HCT116 (cell line): ENCODE data around the gene LRBA. TPM values are rescaled to one million over a fixed set of nuclear protein-coding genes. Genes with fewer than 3 reads are reported as not detected.

Source experiments
- ATAC-seq: fragments of 200-7000 bp; cut with Tn5 transposase; 2 replicates; pipeline ENCODE4 v1.9.1; 2020; ENCODE audit warnings: mild to moderate bottlenecking, moderate library complexity
- BruUV-seq: library from RNA; stranded (reverse); fragments of 400-500 nt; replicated peaks from 2 replicates; lab custom pipeline; 2021; lab: Mats Ljungman, UMichigan
- CTCF ChIA-PET: fragments of 300-600 bp; sonication (Branson Sonifier 250); formaldehyde crosslinking; loops from one replicate; lab custom pipeline; 2021; ENCODE audit warnings: antibody characterized with exemption; lab: Charles Lee
- POLR2A ChIA-PET: fragments of 300-600, 350-600 bp; sonication (Branson Sonifier 250); formaldehyde crosslinking; loops from one replicate; lab custom pipeline; 2021; ENCODE audit warnings: antibody characterized with exemption; lab: Charles Lee
- RAD21 ChIA-PET, 2 experiments: fragments of 300-600 bp; sonication (Branson Sonifier 250); formaldehyde crosslinking; loops; one replicate each; lab custom pipeline; 2023; ENCODE audit warnings: low total read pairs in 2 of 2; ENCODE audit not compliant: uncharacterized antibody in 2 of 2, unreplicated experiment in 2 of 2, low non-redundant PET in 1 of 2; lab: Charles Lee
- DNase-seq: peaks from one replicate; pipeline ENCODE4 v3.0.0-alpha.2; 2010; ENCODE audit warnings: low read depth, low spot score
- H2AFZ ChIP-seq: fragments of 200-600 bp; shearing (Covaris generic), sonication (generic); 2 replicates; pipeline ENCODE4 v1.6.1; 2017; ENCODE audit warnings: low read depth, mixed run types, mixed read lengths, antibody characterized with exemption, low read length; ENCODE audit not compliant: poor library complexity, severe bottlenecking
- H3K27ac ChIP-seq: 2 replicates; pipeline ENCODE4 v1.5.1; 2012; ENCODE audit warnings: low read depth, low read length
- H3K27me3 ChIP-seq: fragments of 200-600 bp; sonication (generic); 2 replicates; pipeline ENCODE4 v1.6.1; 2016; ENCODE audit warnings: mixed run types, low read length, mixed read lengths; ENCODE audit not compliant: insufficient read depth
- H3K36me3 ChIP-seq, 2 experiments: fragments of 200-500 bp in 1 of 2; fragments of 200-600 bp in 1 of 2; sonication (Bioruptor generic) in 1 of 2; sonication (generic) in 1 of 2; 2 replicates each; pipeline versions ENCODE4 v1.5.1 to v1.6.1; 2014 to 2016; ENCODE audit warnings: low read length in 2 of 2, inconsistent platforms in 1 of 2, mixed read lengths in 1 of 2, mixed run types in 1 of 2; ENCODE audit not compliant: insufficient read depth in 2 of 2, control insufficient read depth in 1 of 2
- H3K4me1 ChIP-seq, 2 experiments: fragments of 200-600 bp in 1 of 2; sonication (generic) in 1 of 2; 2 replicates each; pipeline versions ENCODE4 v1.5.1 to v1.6.1; 2012 to 2017; ENCODE audit warnings: low read length in 2 of 2, inconsistent platforms in 1 of 2, mild to moderate bottlenecking in 1 of 2, mixed read lengths in 1 of 2, mixed run types in 1 of 2, moderate library complexity in 1 of 2; ENCODE audit not compliant: insufficient read depth in 2 of 2, control insufficient read depth in 1 of 2
- H3K4me2 ChIP-seq: fragments of 200-600 bp; sonication (generic); 2 replicates; pipeline ENCODE4 v1.6.1; 2017; ENCODE audit warnings: mixed run types, low read length, mixed read lengths
- H3K4me3 ChIP-seq, 2 experiments: fragments of 200-600 bp in 1 of 2; sonication (generic) in 1 of 2; replicated peaks in 1 of 2; 2 replicates each; pipeline ENCODE4 v1.5.1; 2011 to 2016; ENCODE audit warnings: low read length in 2 of 2, control low read depth in 1 of 2, low read depth in 1 of 2, mild to moderate bottlenecking in 1 of 2, mixed read lengths in 1 of 2, mixed run types in 1 of 2
- H3K79me2 ChIP-seq: fragments of 200-600 bp; sonication (generic); 2 replicates; pipeline ENCODE4 v1.6.1; 2017; ENCODE audit warnings: mild to moderate bottlenecking, mixed run types, low read length, moderate library complexity, mixed read lengths; ENCODE audit not compliant: insufficient read depth
- H3K9ac ChIP-seq: fragments of 200-600 bp; sonication (generic); 2 replicates; pipeline ENCODE4 v1.6.1; 2016; ENCODE audit warnings: low read length, mixed read lengths
- H3K9me2 ChIP-seq: fragments of 200-600 bp; sonication (generic), shearing (Covaris generic); 2 replicates; pipeline ENCODE4 v1.6.1; 2017; ENCODE audit warnings: mixed run types, mild to moderate bottlenecking, moderate library complexity; ENCODE audit not compliant: insufficient read depth
- H3K9me3 ChIP-seq, 2 experiments: fragments of 200-500 bp in 1 of 2; fragments of 200-600 bp in 1 of 2; sonication (Bioruptor generic) in 1 of 2; sonication (generic) in 1 of 2; 2 replicates each; pipeline ENCODE4 v1.6.1; 2014 to 2017; ENCODE audit warnings: low read length in 2 of 2, mixed read lengths in 2 of 2, inconsistent platforms in 1 of 2, low read depth in 1 of 2, mild to moderate bottlenecking in 1 of 2, mixed run types in 1 of 2, moderate library complexity in 1 of 2; ENCODE audit not compliant: control insufficient read depth in 1 of 2, insufficient read depth in 1 of 2
- H4K20me1 ChIP-seq: fragments of 200-600 bp; sonication (generic), shearing (Covaris generic); 2 replicates; pipeline ENCODE4 v1.6.1; 2017; ENCODE audit warnings: mixed run types, mild to moderate bottlenecking, moderate library complexity; ENCODE audit not compliant: insufficient read depth
- CBX3 ChIP-seq: IDR thresholded peaks from 2 replicates; pipeline ENCODE4 v1.6.1; 2012; ENCODE audit warnings: low read depth
- CEBPB ChIP-seq: IDR thresholded peaks from 2 replicates; pipeline ENCODE4 v1.6.1; 2012; ENCODE audit warnings: low read depth
- EGR1 ChIP-seq: IDR thresholded peaks from 2 replicates; pipeline ENCODE4 v1.6.1; 2012; ENCODE audit warnings: low read depth
- ELF1 ChIP-seq: IDR thresholded peaks from 2 replicates; pipeline ENCODE4 v1.6.1; 2012; ENCODE audit warnings: low read depth, borderline replicate concordance
- EZH2 ChIP-seq: fragments of 200-600 bp; sonication (generic); IDR thresholded peaks from 2 replicates; pipeline ENCODE4 v1.6.1; 2017; ENCODE audit warnings: antibody characterized with exemption, mixed run types
- EZH2phosphoT487 ChIP-seq: fragments of 200-600 bp; IDR thresholded peaks from 2 replicates; pipeline ENCODE4 v1.6.1; 2018; ENCODE audit warnings: antibody characterized with exemption, borderline replicate concordance
- FOSL1 ChIP-seq: IDR thresholded peaks from 2 replicates; pipeline ENCODE4 v1.6.1; 2012; ENCODE audit warnings: low read depth
- JUND ChIP-seq: IDR thresholded peaks from 2 replicates; pipeline ENCODE4 v1.6.1; 2012
- POLR2A ChIP-seq: IDR thresholded peaks from 2 replicates; pipeline ENCODE4 v1.7.0; 2011; ENCODE audit warnings: borderline replicate concordance; ENCODE audit not compliant: insufficient read depth, insufficient read length; ENCODE audit errors: extremely low read depth
- POLR2AphosphoS5 ChIP-seq: IDR thresholded peaks from 2 replicates; pipeline ENCODE4 v1.6.1; 2011; ENCODE audit warnings: mild to moderate bottlenecking, low read depth, low read length, moderate library complexity
- RAD21 ChIP-seq: IDR thresholded peaks from 2 replicates; pipeline ENCODE4 v1.6.1; 2012; ENCODE audit warnings: low read depth, mild to moderate bottlenecking
- SIN3A ChIP-seq: IDR thresholded peaks from 2 replicates; pipeline ENCODE4 v1.6.1; 2012; ENCODE audit warnings: low read depth
- TCF7L2 ChIP-seq: IDR thresholded peaks from 2 replicates; pipeline ENCODE4 v1.7.0; 2011; ENCODE audit warnings: borderline replicate concordance, inconsistent platforms; ENCODE audit not compliant: insufficient read depth, insufficient read length; ENCODE audit errors: extremely low read depth
- YY1 ChIP-seq: IDR thresholded peaks from 2 replicates; pipeline ENCODE4 v1.6.1; 2011; ENCODE audit warnings: low read length, low read depth, moderate library complexity, mild to moderate bottlenecking; ENCODE audit not compliant: insufficient replicate concordance; ENCODE audit errors: extremely low read depth
- ZFX ChIP-seq: fragments of 450-650 bp; IDR thresholded peaks from 2 replicates; pipeline ENCODE4 v1.6.1; 2017
- ZNF274 ChIP-seq: fragments of 200-500 bp; sonication (Bioruptor generic); IDR thresholded peaks from 2 replicates; pipeline ENCODE4 v1.6.1; 2014; ENCODE audit warnings: mild to moderate bottlenecking, low read depth, low read length, inconsistent platforms
- intact Hi-C: fragments of 100-400 bp; cut with micrococcal nuclease; formaldehyde crosslinking; loops from 2 replicates; pipeline ENCODE4 v1.10.0; 2022
- total RNA-seq: library from RNA; stranded (reverse); gene quantifications from one replicate; pipeline ENCODE4 v1.2.1, GENCODE V29; 2021; ENCODE audit not compliant: unreplicated experiment
- TF ChIP-seq, protein P1 (sequence below): IDR thresholded peaks from 2 replicates; pipeline ENCODE4 v1.6.1; 2012
- TF ChIP-seq, protein P2 (sequence below), 3 experiments: fragments of 200-600 bp in 1 of 3; sonication (generic) in 1 of 3; IDR thresholded peaks in 2 of 3; conservative IDR thresholded peaks in 1 of 3; 2 replicates each; pipeline ENCODE4 v1.5.1; 2012 to 2017; ENCODE audit warnings: low read depth in 2 of 3, low read length in 2 of 3, antibody characterized with exemption in 1 of 3, borderline replicate concordance in 1 of 3, control low read depth in 1 of 3, mild to moderate bottlenecking in 1 of 3, mixed read lengths in 1 of 3, mixed run types in 1 of 3, moderate library complexity in 1 of 3; ENCODE audit not compliant: insufficient read depth in 1 of 3

Gene LRBA
- total RNA-seq, 1 experiment from 2014 or later = 79.8 TPM

DNA sequence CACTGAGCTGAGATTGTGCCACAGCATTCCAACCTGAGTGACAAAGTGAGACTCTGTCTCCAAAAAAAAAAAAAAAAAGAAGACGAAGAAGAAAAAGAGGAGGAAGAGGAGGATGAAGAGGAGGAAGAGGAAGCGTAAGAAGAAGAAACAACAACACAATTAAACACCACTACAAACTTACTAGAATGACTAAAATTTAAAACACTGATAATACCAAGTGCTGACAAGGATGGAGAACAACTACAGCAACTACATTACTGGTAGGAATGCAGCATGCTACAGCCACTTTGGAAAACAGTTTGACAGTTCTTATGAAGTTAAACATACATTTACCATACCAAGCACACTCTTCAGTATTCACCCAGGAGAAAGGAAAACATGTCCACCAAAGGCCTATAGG is 24.1 kb downstream of the LRBA start:
- no TSS peak for BruUV-seq
- no peaks in the 10 kb centered on the region for H3K27me3 ChIP-seq
- no peak overlapping the region for H3K27ac ChIP-seq
- ATAC-seq (no peak), DNase-seq (no peak)
- no peaks in the 10 kb centered on the region for H3K9me2 ChIP-seq
- POLR2A ChIA-PET = interaction anchor here (0.6 to 0.7 kb wide), 2 partner anchors 42 to 983 kb away, joined by 3 read pairs; no protein-coding TSS in a partner anchor
- H3K4me2 ChIP-seq = no peak overlapping the region
- no peak overlapping the region for H2AFZ ChIP-seq
- no peak overlapping the region for H3K4me3 ChIP-seq
- CTCF ChIA-PET = no interaction called here
- no peaks in the 10 kb centered on the region for H3K4me1 ChIP-seq
- H4K20me1 ChIP-seq = no peaks in the 10 kb centered on the region; the same call in 1 of the 2 replicates
- no peak overlapping the region for H3K9ac ChIP-seq
- H3K79me2 ChIP-seq = peaks cover 95% of the 10 kb centered on the region
- H3K9me3 ChIP-seq = no peaks in the 10 kb centered on the region
- H3K36me3 ChIP-seq = no peaks in the 10 kb centered on the region
- no peak for TF ChIP-seq FOSL1
- TF ChIP-seq EZH2 = no peak
- RAD21 ChIA-PET = no interaction called here
- intact Hi-C loops = no loop called here

DNA sequence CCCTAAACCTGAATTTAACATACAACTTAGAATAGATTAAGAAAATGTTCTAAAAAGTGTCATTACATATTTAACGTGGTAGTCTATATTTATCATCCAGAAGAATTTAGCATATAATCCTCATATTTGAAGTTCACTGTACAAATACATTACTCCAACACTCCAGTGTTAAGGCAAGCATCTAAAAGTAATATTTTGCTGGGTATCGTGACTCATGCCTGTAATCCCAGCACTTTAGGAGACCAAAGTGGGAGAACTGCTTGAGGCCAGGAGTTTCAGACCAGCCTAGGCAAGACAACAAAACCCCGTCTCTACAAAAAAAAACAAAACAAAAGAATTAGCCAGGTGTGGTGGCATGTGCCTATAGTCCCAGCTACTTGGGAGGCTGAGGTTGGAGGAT is 24.8 kb downstream of the LRBA start:
- no peak for ATAC-seq
- H3K9ac ChIP-seq = no peak overlapping the region
- TF ChIP-seq, protein P1, sequence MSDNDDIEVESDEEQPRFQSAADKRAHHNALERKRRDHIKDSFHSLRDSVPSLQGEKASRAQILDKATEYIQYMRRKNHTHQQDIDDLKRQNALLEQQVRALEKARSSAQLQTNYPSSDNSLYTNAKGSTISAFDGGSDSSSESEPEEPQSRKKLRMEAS = no peak
- TF ChIP-seq, protein P2, sequence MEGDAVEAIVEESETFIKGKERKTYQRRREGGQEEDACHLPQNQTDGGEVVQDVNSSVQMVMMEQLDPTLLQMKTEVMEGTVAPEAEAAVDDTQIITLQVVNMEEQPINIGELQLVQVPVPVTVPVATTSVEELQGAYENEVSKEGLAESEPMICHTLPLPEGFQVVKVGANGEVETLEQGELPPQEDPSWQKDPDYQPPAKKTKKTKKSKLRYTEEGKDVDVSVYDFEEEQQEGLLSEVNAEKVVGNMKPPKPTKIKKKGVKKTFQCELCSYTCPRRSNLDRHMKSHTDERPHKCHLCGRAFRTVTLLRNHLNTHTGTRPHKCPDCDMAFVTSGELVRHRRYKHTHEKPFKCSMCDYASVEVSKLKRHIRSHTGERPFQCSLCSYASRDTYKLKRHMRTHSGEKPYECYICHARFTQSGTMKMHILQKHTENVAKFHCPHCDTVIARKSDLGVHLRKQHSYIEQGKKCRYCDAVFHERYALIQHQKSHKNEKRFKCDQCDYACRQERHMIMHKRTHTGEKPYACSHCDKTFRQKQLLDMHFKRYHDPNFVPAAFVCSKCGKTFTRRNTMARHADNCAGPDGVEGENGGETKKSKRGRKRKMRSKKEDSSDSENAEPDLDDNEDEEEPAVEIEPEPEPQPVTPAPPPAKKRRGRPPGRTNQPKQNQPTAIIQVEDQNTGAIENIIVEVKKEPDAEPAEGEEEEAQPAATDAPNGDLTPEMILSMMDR (IDR thresholded peaks at IDR 0.05 in 2 of 3, conservative IDR thresholded peaks at IDR 0.05 in 1 of 3; ENCODE audit: borderline replicate concordance in 1 of 3, insufficient read depth in 1 of 3, low read depth in 2 of 3, low read length in 2 of 3) = no peak
- TF ChIP-seq CEBPB (no peak), TCF7L2 (no peak), JUND (no peak), EZH2phosphoT487 (no peak), ELF1 (no peak), SIN3A (no peak), RAD21 (no peak), CBX3 (no peak), ZFX (no peak), EZH2 (no peak), POLR2A (no peak), EGR1 (no peak), ZNF274 (no peak), POLR2AphosphoS5 (no peak), FOSL1 (no peak), YY1 (no peak)

More for the DNA sequence above, 24.8 kb downstream of the LRBA start:
- no TSS peak for BruUV-seq
- H3K9me2 ChIP-seq = no peaks in the 10 kb centered on the region
- H3K9me3 ChIP-seq = no peaks in the 10 kb centered on the region
- ChIA-PET CTCF (no interaction called here), POLR2A (interaction anchor here (0.6 to 0.7 kb wide), 2 partner anchors 41 to 982 kb away, joined by 3 read pairs; no protein-coding TSS in a partner anchor), RAD21 (no interaction called here)
- intact Hi-C loops = no loop called here
- H3K79me2 ChIP-seq = peaks cover 93% of the 10 kb centered on the region
- DNase-seq = no peak
- H3K36me3 ChIP-seq = no peaks in the 10 kb centered on the region
- H2AFZ ChIP-seq = no peak overlapping the region
- no peak overlapping the region for H3K27ac ChIP-seq
- H3K4me1 ChIP-seq = no peaks in the 10 kb centered on the region
- H3K4me3 ChIP-seq = no peak overlapping the region
- H3K4me2 ChIP-seq = no peak overlapping the region
- H3K27me3 ChIP-seq = no peaks in the 10 kb centered on the region
- no peaks in the 10 kb centered on the region; the same call in 1 of the 2 replicates for H4K20me1 ChIP-seq
